ENCODE data around the gene PTAFR.

GRCh38 chr1:28178690-28179485 is 2.4 kb upstream of the PTAFR start:
- no peak for TF ChIP-seq JUN (CRISPR knock-in tag; IDR thresholded peaks at IDR 0.05)
- TF ChIP-seq, protein P1, sequence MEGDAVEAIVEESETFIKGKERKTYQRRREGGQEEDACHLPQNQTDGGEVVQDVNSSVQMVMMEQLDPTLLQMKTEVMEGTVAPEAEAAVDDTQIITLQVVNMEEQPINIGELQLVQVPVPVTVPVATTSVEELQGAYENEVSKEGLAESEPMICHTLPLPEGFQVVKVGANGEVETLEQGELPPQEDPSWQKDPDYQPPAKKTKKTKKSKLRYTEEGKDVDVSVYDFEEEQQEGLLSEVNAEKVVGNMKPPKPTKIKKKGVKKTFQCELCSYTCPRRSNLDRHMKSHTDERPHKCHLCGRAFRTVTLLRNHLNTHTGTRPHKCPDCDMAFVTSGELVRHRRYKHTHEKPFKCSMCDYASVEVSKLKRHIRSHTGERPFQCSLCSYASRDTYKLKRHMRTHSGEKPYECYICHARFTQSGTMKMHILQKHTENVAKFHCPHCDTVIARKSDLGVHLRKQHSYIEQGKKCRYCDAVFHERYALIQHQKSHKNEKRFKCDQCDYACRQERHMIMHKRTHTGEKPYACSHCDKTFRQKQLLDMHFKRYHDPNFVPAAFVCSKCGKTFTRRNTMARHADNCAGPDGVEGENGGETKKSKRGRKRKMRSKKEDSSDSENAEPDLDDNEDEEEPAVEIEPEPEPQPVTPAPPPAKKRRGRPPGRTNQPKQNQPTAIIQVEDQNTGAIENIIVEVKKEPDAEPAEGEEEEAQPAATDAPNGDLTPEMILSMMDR (IDR thresholded peaks at IDR 0.05), result no peak

Data from WTC11 (cell line).